CD14-positive monocyte (primary cell): Measurements from ENCODE around the gene SLCO3A1. TPM values are rescaled to one million over a fixed set of nuclear protein-coding genes. Genes with fewer than 3 reads are reported as not detected.

ENCODE experiments used
- DNase-seq, 3 donors: peaks; one replicate each; pipeline ENCODE4 v3.0.0-alpha.2; 2011 to 2022
- H2AFZ ChIP-seq: 2 replicates; pipeline ENCODE4 v1.6.0; 2012; ENCODE audit warnings: mild to moderate bottlenecking, low read depth, low read length, inconsistent platforms; ENCODE audit not compliant: insufficient read depth, poor library complexity, severe bottlenecking
- H3K27ac ChIP-seq, 2 donors: 1 replicate in 1 of 2; 2 replicates in 1 of 2; pipeline ENCODE4 v1.5.1; 2012 to 2013; ENCODE audit warnings: low read length in 2 of 2, control low read depth in 1 of 2, inconsistent platforms in 1 of 2, low read depth in 1 of 2, mild to moderate bottlenecking in 1 of 2
- H3K27me3 ChIP-seq, 2 donors: one replicate each; pipeline versions ENCODE4 v1.6.0 to v1.6.1; 2011 to 2013; ENCODE audit warnings: low read length in 2 of 2; ENCODE audit not compliant: control insufficient read depth in 2 of 2, insufficient read depth in 2 of 2
- H3K36me3 ChIP-seq, 2 donors: replicated peaks in 1 of 2; 1 replicate in 1 of 2; 2 replicates in 1 of 2; pipeline versions ENCODE4 v1.5.1 to v1.6.1; 2012 to 2013; ENCODE audit warnings: low read length in 2 of 2, control low read depth in 1 of 2, inconsistent platforms in 1 of 2, mild to moderate bottlenecking in 1 of 2; ENCODE audit not compliant: insufficient read depth in 2 of 2, control insufficient read depth in 1 of 2
- H3K4me1 ChIP-seq, 2 donors: 1 replicate in 1 of 2; 2 replicates in 1 of 2; pipeline versions ENCODE4 v1.5.1 to v1.6.1; 2012 to 2013; ENCODE audit warnings: low read length in 2 of 2, control low read depth in 1 of 2, inconsistent platforms in 1 of 2, mild to moderate bottlenecking in 1 of 2, moderate library complexity in 1 of 2; ENCODE audit not compliant: insufficient read depth in 2 of 2, control insufficient read depth in 1 of 2
- H3K4me2 ChIP-seq: replicated peaks from 2 replicates; pipeline ENCODE3; 2012; ENCODE audit warnings: low read length, moderate library complexity, mild to moderate bottlenecking; ENCODE audit not compliant: poor library complexity, severe bottlenecking; ENCODE audit errors: extremely low read depth
- H3K4me3 ChIP-seq, 3 experiments: fragments of 200-600 bp in 1 of 3; sonication (generic) in 1 of 3; replicated peaks in 1 of 3; 1 replicate in 2 of 3; 2 replicates in 1 of 3; pipeline ENCODE4 v1.5.1; 2011 to 2013; ENCODE audit warnings: low read length in 3 of 3, mild to moderate bottlenecking in 3 of 3, control low read depth in 2 of 3, low read depth in 2 of 3, inconsistent platforms in 1 of 3, moderate library complexity in 1 of 3
- H3K79me2 ChIP-seq: 2 replicates; pipeline ENCODE4 v1.6.0; 2012; ENCODE audit warnings: mild to moderate bottlenecking, control low read depth, inconsistent platforms, low read length, moderate library complexity; ENCODE audit not compliant: insufficient read depth
- H3K9ac ChIP-seq: 2 replicates; pipeline ENCODE4 v1.6.0; 2017; ENCODE audit warnings: low read length, mild to moderate bottlenecking; ENCODE audit not compliant: insufficient read depth, poor library complexity, severe bottlenecking
- H3K9me3 ChIP-seq, 2 donors: replicated peaks in 1 of 2; 1 replicate in 1 of 2; 2 replicates in 1 of 2; pipeline versions ENCODE4 v1.5.1 to v1.6.1; 2012 to 2013; ENCODE audit warnings: low read length in 2 of 2, control low read depth in 1 of 2; ENCODE audit not compliant: control insufficient read depth in 1 of 2, insufficient read depth in 1 of 2
- H4K20me1 ChIP-seq: 2 replicates; pipeline ENCODE4 v1.6.0; 2012; ENCODE audit warnings: mild to moderate bottlenecking, low read length, control low read depth, moderate library complexity; ENCODE audit not compliant: insufficient read depth
- H3K27ac Mint-ChIP-seq, 7 donors: one replicate each; pipeline ENCODE4 v1.8.0; 2020; ENCODE audit warnings: mild to moderate bottlenecking in 7 of 7, mixed read lengths in 7 of 7, moderate library complexity in 6 of 7, inconsistent platforms in 2 of 7
- H3K27me3 Mint-ChIP-seq, 3 donors: one replicate each; pipeline ENCODE4 v1.8.0; 2021 to 2022; ENCODE audit warnings: low read depth in 3 of 3, mild to moderate bottlenecking in 3 of 3, mixed read lengths in 3 of 3, moderate library complexity in 3 of 3, inconsistent platforms in 1 of 3
- H3K36me3 Mint-ChIP-seq, 2 donors: one replicate each; pipeline ENCODE4 v1.8.0; 2020; ENCODE audit warnings: mixed read lengths in 2 of 2, inconsistent platforms in 1 of 2, mild to moderate bottlenecking in 1 of 2
- H3K4me1 Mint-ChIP-seq: one replicate; pipeline ENCODE4 v1.8.0; 2020; ENCODE audit warnings: mild to moderate bottlenecking, mixed read lengths
- H3K4me3 Mint-ChIP-seq, 2 donors: one replicate each; pipeline ENCODE4 v1.8.0; 2020; ENCODE audit warnings: mild to moderate bottlenecking in 2 of 2, mixed read lengths in 2 of 2, moderate library complexity in 1 of 2
- H3K9me3 Mint-ChIP-seq, 7 donors: one replicate each; pipeline ENCODE4 v1.8.0; 2020 to 2022; ENCODE audit warnings: mixed read lengths in 7 of 7, mild to moderate bottlenecking in 6 of 7, moderate library complexity in 6 of 7, inconsistent platforms in 2 of 7
- WGBS: methylation state at CpG from one replicate; pipeline ENCODE4 v1.1.5; 2013; ENCODE audit warnings: missing lambda C conversion rate; ENCODE audit not compliant: insufficient coverage; 5-methylcytosine and 5-hydroxymethylcytosine counted together
- intact Hi-C, 2 donors: fragments of 100-400 bp; cut with micrococcal nuclease; formaldehyde crosslinking; loops; one replicate each; pipeline versions ENCODE4 v1.15.0 to v1.15.1; 2023
- polyA plus RNA-seq, 3 donors: library from polyadenylated mRNA; depleted of rRNA in 1 of 3; unstranded in 2 of 3; stranded (reverse) in 1 of 3; fragments of 300-500 nt in 2 of 3; fragments of >200 nt in 1 of 3; fragmentation: Illumina TruSeq in 2 of 3; gene quantifications; 1 replicate in 2 of 3; 2 replicates in 1 of 3; pipeline ENCODE4 v1.2.3, GENCODE V29; 2012 to 2021
- TF ChIP-seq, protein P1 (sequence below): fragments of 200-600 bp; IDR thresholded peaks from one replicate; pipeline ENCODE4 v1.8.0; 2022; ENCODE audit warnings: antibody characterized with exemption, mild to moderate bottlenecking

SLCO3A1 gene
- polyA plus RNA-seq, 3 donors = 53.7 to 76.2 (median 62.8) TPM

DNA sequence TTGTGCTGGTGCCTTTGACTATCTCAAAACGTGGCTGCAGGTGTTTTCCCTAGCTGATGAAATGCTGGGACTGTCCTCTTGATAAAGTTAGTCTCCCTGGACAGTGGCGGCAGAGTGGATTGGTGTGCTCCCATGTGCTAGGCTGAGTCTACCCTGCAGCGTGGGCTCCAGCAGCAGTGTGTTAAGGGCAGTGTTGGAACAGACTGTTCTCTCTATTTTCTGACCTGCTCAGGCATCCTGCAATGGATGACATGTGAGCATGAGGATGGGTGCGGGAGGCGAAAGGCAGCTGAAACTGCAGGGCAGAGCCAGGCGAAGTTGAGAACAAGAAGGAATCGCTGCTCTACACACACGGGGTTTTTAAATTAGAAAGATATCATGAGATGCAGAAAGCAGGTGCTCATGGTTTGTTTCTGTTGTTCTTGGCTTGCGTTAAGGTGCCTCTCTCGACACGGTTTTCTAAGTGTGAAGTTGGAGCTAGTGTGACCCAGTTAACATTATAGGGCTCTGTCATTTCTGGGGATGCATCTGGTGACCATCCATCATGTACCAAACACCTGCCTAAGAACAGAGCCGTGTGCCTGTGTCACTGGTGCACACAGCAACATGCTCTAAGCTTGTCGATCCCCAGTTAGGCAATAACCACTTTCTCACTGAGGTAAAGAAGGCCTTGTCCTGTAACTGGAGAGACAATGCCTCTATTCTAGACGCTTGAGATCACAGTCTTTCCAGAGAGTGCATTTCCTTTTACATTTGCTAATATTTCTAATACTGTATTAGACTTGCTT, 44.3 kb downstream of the SLCO3A1 start:
- Histone ChIP-seq H3K4me2 (no peak overlapping the region), H3K9me3 (peaks cover 0 to 8% of the 10 kb centered on the region in 2 donors), H4K20me1 (peaks cover 100% of the 10 kb centered on the region), H3K27ac (peak overlapping the region in 1 of 2 donors; percentile 38), H3K9ac (no peak overlapping the region), H3K79me2 (peaks cover 99% of the 10 kb centered on the region), H3K36me3 (peaks cover 2 to 18% of the 10 kb centered on the region in 2 donors), H2AFZ (no peak overlapping the region), H3K4me1 (peaks cover 10 to 19% of the 10 kb centered on the region in 2 donors), H3K4me3 (no peak overlapping the region), H3K27me3 (no peaks in the 10 kb centered on the region)
- Mint-ChIP-seq H3K9me3 (peaks cover 3 to 13% (median 7%) of the 10 kb centered on the region in 7 donors), H3K4me3 (no peak overlapping the region), H3K27ac (peak overlapping the region in 3 of 7 donors; percentile 2 to 44 (median 3)), H3K4me1 (peaks cover 21% of the 10 kb centered on the region), H3K27me3 (no peaks in the 10 kb centered on the region), H3K36me3 (peaks cover 20 to 35% of the 10 kb centered on the region in 2 donors)
- DNase-seq = no peak
- intact Hi-C loops = no loop called here
- TF ChIP-seq, protein P1, sequence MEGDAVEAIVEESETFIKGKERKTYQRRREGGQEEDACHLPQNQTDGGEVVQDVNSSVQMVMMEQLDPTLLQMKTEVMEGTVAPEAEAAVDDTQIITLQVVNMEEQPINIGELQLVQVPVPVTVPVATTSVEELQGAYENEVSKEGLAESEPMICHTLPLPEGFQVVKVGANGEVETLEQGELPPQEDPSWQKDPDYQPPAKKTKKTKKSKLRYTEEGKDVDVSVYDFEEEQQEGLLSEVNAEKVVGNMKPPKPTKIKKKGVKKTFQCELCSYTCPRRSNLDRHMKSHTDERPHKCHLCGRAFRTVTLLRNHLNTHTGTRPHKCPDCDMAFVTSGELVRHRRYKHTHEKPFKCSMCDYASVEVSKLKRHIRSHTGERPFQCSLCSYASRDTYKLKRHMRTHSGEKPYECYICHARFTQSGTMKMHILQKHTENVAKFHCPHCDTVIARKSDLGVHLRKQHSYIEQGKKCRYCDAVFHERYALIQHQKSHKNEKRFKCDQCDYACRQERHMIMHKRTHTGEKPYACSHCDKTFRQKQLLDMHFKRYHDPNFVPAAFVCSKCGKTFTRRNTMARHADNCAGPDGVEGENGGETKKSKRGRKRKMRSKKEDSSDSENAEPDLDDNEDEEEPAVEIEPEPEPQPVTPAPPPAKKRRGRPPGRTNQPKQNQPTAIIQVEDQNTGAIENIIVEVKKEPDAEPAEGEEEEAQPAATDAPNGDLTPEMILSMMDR = no peak
- WGBS = 93% methylated on average over 8 of the region's 14 CpGs

DNA sequence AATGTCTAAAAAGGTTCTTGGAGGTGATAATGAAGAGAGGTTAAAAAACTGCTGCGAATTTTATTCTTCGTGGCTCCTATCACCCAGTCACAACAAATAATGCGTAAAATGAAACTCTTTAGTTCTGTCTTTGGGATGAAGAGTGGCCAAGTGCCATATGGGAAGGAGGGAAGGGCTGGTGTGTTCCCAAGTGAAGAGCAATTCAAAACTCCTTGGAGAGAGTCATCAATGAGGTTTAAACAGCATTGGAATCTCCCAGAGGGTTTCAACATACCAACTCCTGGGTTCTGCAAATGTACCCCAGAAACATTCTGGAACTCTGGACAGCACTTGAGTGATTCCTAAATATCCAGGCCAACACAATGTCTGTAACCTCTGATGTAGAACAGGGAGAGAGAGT, 45.3 kb downstream of the SLCO3A1 start:
- Mint-ChIP-seq H3K27me3 (no peaks in the 10 kb centered on the region), H3K36me3 (peaks cover 23 to 36% of the 10 kb centered on the region in 2 donors), H3K4me3 (no peak overlapping the region), H3K27ac (no peak overlapping the region), H3K9me3 (peaks cover 0 to 10% (median 7%) of the 10 kb centered on the region in 7 donors), H3K4me1 (peaks cover 23% of the 10 kb centered on the region)
- H3K9me3 ChIP-seq = peaks cover 0 to 3% of the 10 kb centered on the region in 2 donors
- intact Hi-C loops = no loop called here
- H3K4me3 ChIP-seq = no peak overlapping the region
- no peak overlapping the region for H3K4me2 ChIP-seq
- H3K27ac ChIP-seq = no peak overlapping the region
- peaks cover 100% of the 10 kb centered on the region for H4K20me1 ChIP-seq
- no peak overlapping the region for H3K9ac ChIP-seq
- peaks cover 99% of the 10 kb centered on the region for H3K79me2 ChIP-seq
- no peaks in the 10 kb centered on the region for H3K27me3 ChIP-seq
- no peak overlapping the region for H2AFZ ChIP-seq
- TF ChIP-seq, protein P1 = no peak
- DNase-seq = no peak
- no CpG with 5 or more reads among the region's 3 CpGs for WGBS
- peaks cover 10 to 18% of the 10 kb centered on the region in 2 donors for H3K4me1 ChIP-seq
- peaks cover 3 to 17% of the 10 kb centered on the region in 2 donors for H3K36me3 ChIP-seq
